Measurements from ENCODE around the gene CASKIN2.

The CASKIN2 gene

GRCh38 chr17:75515496-75516254 lies at the start of gene CASKIN2:
Gene CASKIN2, minus strand, starts transcription at chr17:75515537. Its CDS starts 1,733 bp downstream, at chr17:75513804.
- no peak for TF ChIP-seq ZNF274 (IDR thresholded peaks at IDR 0.05; ENCODE audit: low read depth, low read length)
- H3K4me3 ChIP-seq (ENCODE audit: low read length), result peak within 1 kb of the TSS; percentile 68

DNA sequence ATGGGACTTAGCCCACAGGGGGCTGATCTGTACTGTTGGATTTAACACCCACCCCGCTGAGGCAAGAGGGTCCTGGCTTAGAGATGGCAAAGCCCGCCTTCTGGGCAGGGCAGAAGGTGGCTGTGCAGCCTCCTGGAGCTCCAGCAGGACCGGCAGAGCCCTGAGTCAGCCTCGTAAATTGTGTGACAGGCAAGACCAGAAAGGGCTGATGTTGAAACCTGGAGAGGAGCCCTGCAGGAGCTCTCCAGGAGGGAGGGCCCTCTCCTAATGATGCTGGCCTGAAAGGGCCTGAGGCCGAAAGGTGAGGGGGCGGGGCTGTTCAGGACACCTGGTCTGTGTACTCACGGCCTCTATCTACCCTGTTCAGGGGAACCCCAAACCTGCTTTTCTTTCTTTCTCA lies 49.7 kb upstream of the CASKIN2 start:
- no peak for TF ChIP-seq ZNF274 (IDR thresholded peaks at IDR 0.05; ENCODE audit: low read depth, low read length)
- no peak overlapping the region for H3K4me3 ChIP-seq (ENCODE audit: low read length)

GRCh38 chr17:75564195-75564594 lies 48.9 kb upstream of the CASKIN2 start:
- no peak for TF ChIP-seq ZNF274 (IDR thresholded peaks at IDR 0.05; ENCODE audit: low read depth, low read length)
- H3K4me3 ChIP-seq (ENCODE audit: low read length), result no peak overlapping the region

DNA sequence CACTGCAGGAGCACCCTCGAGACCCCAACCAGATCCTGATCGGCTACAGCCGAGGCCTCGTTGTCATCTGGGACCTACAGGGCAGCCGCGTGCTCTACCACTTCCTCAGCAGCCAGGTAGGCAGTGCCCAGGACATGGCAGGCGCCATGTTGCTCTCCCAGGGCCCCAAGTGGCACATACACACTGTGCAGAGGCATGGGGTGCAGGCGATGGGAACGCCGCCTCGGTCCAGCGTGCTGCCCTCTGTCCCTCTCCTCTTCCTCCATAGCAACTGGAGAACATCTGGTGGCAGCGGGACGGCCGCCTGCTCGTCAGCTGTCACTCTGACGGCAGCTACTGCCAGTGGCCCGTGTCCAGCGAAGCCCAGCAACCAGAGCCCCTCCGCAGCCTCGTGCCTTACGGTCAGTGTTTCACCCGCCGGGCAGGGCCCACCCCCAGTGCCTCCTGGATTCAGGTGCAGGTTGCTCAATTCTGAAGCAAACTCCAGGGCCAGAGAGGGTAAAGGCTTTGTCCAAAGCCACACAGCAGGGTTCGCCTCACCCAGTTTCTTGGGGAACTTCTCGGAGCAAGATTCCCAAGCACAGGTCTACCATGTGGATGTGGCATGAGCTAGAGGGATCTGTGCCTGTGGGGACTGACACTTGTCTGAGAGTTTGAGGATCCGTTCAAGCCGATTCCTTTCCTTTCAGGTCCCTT lies 47.9 kb upstream of the CASKIN2 start:
- H3K4me3 ChIP-seq (ENCODE audit: low read length), result no peak overlapping the region
- no peak for TF ChIP-seq ZNF274 (IDR thresholded peaks at IDR 0.05; ENCODE audit: low read depth, low read length)

DNA sequence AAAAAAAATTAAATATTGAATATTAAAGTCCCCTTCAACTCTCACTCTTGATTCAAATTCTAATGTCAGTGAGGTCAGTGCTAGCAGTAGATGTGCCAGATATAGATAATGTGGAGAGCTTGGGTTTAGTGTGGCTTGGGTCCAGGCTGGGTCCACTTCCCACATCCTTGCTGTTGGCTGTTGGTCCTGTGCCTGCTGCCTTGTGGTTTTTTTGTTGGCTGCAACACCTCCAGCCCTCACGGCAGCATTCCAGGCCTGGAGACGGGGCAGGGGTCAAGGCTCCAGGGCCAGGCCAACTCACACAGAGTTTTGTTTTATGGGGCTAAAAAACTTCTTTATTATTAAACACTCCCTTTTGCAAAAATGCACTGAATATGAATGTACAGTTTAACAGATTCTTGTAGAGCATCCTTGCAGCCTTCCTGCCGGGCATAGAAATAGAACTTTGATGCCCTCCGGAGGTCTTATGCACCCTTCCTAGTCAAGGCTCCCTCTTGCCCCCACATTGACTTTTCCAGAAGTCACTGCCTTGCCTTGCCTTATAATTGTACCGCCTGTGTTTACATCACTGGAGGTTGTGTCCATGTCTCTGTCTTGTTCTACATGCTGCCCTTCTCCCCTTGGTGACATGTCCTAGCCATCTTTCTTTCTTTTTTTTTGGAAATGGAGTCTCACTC lies 46.7 kb upstream of the CASKIN2 start:
- TF ChIP-seq ZNF274 (IDR thresholded peaks at IDR 0.05; ENCODE audit: low read depth, low read length), result no peak

DNA sequence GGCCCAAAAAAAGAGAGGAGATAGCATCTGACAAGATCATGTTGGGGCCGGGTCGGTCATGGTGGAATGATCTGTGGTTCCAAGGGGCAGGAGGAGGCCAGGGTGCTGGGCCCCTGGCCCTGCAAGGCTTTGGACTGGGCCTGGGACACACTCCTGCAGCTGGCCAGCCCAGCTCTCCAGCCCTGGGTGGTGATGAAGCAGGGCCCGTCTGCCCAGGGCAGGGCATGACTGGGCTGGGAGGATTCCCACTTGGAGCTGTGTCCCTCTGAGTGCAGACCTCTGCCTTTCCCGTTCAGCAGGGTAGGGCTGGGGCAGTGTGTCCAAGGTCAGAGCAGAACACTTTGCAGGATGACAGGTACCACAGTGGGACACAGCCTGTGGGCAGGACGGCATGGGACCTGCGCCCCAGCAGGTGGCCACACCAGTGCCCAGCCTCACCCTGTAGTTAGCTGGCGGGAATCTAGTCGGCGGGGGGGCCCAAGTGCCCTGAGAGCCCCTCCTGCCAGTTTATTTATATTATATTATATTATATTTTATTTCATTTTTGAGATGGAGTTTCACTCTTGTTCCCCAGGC lies 44.7 kb upstream of the CASKIN2 start:
- H3K4me3 ChIP-seq (ENCODE audit: low read length), result no peak overlapping the region
- TF ChIP-seq ZNF274 (IDR thresholded peaks at IDR 0.05; ENCODE audit: low read depth, low read length), result no peak

More for the DNA sequence above, 46.7 kb upstream of the CASKIN2 start:
- no peak overlapping the region for H3K4me3 ChIP-seq (ENCODE audit: low read length)

- H3K4me3 ChIP-seq (ENCODE audit: low read length), result no peak overlapping the region
- no peak for TF ChIP-seq ZNF274 (IDR thresholded peaks at IDR 0.05; ENCODE audit: low read depth, low read length)
These were observed 43.6 kb upstream of the CASKIN2 start for GRCh38 chr17:75558666-75559530.

DNA sequence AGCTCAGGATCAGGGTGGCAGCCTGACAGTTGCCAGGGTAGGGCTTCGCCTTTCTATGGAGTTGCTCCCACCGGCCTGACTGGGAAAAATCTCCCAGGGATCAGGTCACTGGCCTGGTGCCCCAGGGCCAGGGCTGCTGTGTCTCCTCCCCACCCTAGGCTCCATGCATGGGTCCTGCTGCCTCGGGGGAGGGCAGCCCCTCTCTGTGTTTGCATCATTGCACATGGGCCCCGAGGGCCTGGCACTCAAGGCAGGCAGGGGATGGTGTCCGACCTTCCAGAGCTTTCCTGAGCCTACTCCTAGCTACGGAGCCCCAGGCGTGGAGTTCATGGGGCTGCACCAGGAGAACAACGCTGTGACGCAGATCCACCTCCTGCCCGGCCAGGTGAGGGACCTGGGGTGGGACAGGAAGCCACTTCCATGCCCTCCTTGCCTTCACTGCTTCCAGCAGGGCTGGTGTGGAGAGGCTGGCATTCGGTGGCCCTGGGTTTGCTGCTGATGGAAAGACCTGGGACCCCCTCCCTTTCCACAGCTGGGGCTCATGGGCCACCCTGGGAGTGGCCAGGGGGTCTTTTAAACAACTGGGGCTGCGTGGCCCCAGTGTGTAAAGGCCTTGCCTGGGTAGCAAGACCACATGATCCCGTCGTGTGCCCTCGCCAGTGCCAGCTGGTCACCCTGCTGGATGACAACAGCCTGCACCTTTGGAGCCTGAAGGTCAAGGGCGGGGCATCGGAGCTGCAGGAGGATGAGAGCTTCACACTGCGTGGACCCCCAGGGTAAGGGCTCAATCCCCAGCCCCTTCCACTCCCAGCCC lies 42.7 kb upstream of the CASKIN2 start:
- no peak overlapping the region for H3K4me3 ChIP-seq (ENCODE audit: low read length)
- no peak for TF ChIP-seq ZNF274 (IDR thresholded peaks at IDR 0.05; ENCODE audit: low read depth, low read length)

- TF ChIP-seq ZNF274 (IDR thresholded peaks at IDR 0.05; ENCODE audit: low read depth, low read length), result no peak
- no peak overlapping the region for H3K4me3 ChIP-seq (ENCODE audit: low read length)
These were observed 41.9 kb upstream of the CASKIN2 start for GRCh38 chr17:75557075-75557851.

- no peak overlapping the region for H3K4me3 ChIP-seq (ENCODE audit: low read length)
- TF ChIP-seq ZNF274 (IDR thresholded peaks at IDR 0.05; ENCODE audit: low read depth, low read length), result no peak
These were observed 40.4 kb upstream of the CASKIN2 start for GRCh38 chr17:75555679-75556153.

GRCh38 chr17:75553295-75554110 lies 38.2 kb upstream of the CASKIN2 start:
- no peak for TF ChIP-seq ZNF274 (IDR thresholded peaks at IDR 0.05; ENCODE audit: low read depth, low read length)
- H3K4me3 ChIP-seq (ENCODE audit: low read length), result no peak overlapping the region
